Eye (tissue), 1 donor: Measurements from ENCODE around the gene IQCK.
"Not testable (repeated sequence)": the region's sequence is repeated elsewhere in the genome, so short reads cannot be mapped to it uniquely, and the experiment has no call there.

Source experiments
- DNase-seq: peaks from one replicate; pipeline ENCODE4 v3.0.0-alpha.2; 2015

IQCK gene, protein sequence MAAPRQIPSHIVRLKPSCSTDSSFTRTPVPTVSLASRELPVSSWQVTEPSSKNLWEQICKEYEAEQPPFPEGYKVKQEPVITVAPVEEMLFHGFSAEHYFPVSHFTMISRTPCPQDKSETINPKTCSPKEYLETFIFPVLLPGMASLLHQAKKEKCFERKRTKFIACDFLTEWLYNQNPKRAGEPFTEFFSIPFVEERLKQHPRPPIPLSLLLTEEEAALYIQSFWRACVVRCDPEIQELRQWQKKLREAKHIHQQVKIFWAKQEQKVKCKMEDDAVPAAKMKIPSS

DNA sequence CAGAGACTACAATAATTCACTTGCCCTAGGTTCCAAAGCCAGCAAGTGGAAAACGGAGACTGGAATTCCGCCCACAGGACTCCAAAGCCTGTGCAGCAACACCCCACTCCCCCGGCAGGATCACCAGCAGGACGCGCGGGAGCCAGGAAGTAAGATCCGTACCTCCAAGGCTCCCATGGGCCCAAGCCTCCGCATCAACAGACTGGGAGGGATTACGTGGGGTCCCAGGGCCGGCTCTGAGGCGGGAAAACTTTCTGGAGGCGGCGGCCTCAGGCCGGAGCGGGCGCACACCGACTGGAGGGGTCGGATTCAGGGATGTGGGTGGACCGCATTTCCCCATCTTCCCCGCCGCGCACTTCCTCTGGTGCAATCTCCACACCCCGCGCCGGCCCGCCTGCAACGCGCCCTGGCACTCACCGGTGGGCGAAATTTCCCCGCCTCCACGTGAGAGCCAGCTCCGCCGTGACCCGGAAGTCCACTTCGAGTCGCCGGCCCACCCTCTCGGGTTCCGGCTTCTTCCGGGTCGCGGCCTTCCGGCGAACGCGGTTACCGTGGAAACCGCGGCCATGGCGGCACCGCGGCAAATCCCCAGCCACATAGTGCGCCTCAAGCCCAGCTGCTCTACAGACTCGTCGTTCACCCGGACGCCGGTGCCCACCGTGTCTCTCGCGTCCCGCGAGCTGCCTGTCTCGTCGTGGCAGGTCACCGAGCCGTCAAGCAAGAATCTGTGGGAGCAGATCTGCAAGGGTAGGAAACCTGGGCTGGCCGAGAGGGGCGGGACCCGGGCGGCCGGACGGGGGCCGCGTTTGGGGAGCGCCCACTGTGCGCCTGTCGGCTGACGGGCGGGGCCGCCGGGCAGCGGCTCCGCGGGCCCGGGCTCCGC lies at the start of gene IQCK, which contains the start of gene KNOP1:
TSS of gene IQCK (plus strand) at position 531 of the 883 bp plus-strand sequence. CDS start at position 567, 36 bp downstream.
TSS of gene KNOP1 (minus strand) at position 487 of the 883 bp plus-strand sequence. CDS start 3,192 bp downstream, outside the sequence.
- peak; percentile 96 for DNase-seq

DNA sequence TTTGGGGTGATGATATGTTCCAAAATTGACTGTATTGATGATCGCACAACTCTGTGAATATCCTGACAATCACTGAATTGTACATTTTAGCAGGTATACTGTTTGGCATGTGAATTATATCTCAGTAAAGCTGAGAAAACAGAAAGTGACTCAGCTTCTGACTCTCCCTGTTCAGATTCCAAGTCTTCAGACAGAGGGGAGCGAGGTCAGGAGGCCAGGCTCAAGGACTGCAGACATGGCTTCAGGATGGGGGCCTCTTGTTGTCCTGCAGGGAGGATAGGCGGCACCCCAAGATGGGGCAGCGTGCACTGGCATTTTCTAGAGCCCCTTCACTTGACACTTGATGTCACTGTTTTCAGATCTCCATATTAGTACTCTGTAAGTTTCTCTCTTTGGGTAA lies 45.7 kb upstream of the IQCK start:
- no peak for DNase-seq

DNA sequence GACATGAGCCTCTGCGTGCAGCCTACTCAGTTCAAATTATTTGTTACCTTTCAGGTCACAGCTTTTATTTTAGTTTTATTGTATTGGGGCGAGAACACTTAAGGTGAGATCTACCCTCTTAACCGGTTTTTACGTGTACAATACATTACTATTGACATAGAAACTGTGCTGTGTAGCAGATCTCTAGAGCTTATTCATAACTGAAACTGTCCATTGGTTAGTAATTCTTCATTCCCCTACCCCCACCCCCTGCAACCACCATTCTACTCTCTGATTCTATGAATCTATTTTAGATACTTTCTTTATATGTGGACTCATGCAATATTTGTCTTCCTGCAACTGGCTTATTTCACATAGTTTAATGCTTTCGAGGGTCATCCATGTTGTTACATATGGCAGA lies 43.6 kb upstream of the IQCK start:
- no peak for DNase-seq

DNA sequence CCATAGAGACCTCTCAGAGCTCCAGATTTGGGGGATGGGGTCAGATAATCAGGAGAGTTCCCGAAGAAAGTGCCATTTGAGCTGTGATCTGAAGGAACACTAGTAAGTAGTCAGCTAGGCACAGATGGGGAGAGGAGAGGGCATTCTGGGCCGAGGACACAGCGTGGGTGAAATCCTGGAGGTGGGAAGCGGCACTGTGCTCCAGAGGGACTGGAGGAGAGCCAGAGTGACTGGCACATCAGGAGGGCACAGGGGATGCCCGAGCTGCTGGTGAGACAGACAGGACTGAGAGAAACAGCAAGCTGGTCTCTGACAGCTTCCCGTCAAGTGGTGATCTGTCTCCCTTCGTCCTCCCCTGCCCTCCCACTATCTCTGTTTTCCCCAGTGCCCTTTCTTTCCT lies 40.7 kb upstream of the IQCK start:
- DNase-seq, result no peak

DNA sequence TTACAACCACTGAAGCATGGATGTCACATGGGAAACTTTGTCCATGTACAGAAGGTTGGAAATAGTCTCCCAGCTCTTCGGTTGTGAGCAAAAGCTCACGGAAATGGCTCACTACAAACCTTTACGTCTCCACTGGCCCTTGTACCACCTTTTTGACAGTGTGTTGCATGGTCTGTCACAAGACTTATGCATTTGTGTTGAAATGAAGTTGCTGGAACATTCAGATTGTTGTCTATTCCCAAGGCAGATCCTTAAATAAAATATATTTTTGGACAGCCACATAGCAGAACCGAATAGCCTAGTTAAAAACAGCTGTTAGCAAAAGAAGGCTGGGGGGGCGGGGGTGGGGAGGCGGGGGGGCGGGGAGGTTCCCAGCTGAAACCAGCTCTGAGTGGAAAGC lies 39.3 kb upstream of the IQCK start:
- DNase-seq, result no peak

DNA sequence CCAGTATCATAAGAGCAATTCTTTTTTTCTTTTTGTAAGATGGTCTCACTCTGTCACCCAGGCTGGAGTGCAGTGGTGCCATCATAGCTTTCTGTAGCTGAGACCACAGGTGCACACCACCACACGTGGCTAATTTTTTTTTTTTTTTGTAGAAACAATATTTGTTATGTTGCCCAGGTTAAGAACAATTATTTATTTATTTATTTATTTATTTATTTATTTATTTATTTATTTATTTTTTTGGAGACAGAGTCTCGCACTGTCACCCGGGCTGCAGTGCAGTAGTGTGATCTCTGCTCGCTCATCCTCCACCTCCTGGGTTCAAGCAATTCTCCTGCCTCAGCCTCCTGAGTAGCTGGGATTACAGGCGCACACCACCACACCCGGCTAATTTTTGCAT lies 38.8 kb upstream of the IQCK start:
- DNase-seq, result not testable (repeated sequence)

DNA sequence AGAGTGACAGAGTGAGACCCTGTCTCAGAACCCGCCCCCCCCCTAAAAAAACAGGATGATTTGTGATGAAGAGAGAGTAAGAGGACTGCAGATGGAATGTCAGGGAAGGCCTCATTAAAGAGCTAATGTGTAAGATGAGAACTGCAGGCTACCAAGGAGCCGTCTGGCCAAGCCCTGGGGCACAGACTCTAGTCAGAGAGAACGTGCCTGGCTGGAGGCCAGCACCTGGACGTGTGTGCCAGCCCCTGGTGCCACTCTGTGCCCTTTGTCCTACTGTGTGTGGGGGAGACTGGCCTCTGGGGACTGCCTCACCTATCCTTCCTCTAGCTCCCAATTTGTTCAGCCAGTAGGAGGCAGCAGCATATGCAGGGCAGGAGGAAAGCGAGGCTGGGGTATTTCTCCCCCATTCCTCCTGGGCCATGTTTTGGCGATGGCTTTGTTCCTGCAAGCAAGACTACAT lies 37.2 kb upstream of the IQCK start:
- DNase-seq, result no peak

DNA sequence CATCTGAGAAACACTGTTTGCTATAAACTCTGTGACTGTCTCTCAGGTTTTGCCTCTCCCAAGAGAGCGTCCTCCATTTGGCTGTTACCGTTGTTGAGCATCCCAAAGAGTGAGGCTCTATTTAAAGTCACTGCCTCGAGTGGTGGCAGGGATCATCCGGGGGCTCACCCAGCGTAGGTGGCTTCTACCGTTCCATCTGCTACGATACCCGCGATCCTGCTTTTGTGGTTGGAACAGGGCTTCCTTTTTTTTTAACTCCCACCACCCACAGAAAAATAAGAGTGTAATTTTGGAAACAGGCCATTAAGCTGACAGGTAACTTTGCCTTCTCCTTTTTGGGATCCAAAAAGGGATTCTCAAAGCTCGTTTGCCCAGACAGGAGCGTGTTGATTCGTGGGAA lies 36.4 kb upstream of the IQCK start:
- DNase-seq, result no peak

DNA sequence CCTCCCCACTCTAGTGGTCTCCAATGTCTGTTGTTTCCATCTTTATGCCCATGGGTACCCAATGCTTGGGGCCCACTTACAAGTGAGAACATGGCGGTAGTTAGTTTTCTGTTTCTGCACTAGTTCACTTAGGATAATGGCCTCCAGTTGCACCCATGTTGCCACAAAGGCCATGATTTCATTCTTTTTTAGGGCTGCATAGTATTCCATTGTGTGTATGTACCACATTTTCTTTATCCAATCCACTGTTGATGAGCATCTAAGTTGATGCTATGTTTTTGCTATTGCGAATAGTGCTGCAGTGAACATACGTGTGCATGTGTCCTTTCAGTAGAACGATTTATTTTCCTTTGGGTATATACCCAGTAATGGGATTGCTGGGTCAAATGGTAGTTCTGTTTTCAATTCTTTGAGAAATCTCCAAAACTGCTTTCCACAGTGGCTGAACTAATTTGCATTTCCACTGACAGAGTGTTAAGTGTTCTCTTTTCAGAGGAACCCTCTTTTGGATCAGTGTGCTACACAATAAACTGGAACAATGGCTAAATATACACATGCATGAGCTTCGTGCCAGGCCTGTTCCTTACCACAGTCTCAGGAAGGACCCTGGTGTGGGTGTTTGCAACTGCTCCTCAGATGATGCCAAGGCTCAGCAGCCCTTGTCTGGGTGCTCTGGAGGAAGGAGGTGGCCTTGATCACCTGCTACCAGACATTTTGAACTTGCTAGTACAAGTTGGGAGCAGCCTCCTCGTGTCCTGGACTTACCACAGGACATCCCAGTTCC lies 34.4 kb upstream of the IQCK start:
- DNase-seq, result no peak

DNA sequence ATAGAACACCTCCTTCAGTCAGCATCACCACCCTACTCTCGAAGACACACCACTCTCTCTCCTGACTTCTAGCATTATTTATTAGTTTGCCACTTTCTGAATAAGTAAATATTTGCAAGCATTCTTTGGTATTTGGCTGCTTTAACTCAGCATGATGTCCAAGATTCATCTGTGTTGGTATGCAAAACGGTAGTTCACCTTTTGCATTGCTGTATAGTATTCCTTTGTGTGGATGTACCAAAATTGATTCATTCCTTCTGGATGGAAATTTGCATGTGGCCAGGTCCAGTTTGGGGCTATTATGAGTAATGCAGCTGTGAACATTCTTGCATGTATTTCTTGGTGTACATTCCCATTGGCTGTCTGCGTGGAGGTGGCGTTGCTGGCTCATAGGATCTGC lies 32.9 kb upstream of the IQCK start:
- no peak for DNase-seq

DNA sequence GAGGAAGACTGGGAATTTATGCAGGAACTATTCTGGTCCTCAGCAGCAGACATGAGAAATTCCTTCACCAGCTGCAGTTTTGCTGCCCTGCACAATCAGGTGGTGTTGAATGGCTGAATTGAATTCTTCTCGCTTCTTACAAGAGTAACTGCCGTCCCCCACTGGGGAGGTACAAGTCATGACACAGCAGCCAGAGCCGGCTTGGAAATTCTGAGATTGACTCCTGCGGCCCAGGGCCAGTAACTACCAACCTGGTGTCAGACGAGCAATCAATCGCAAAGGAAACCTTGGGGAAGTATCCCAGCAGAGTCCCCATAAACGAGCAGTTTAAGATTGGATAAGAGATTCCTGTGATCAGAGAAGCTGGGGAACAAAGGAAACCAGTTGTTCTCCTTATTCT lies 30.8 kb upstream of the IQCK start:
- no peak for DNase-seq

DNA sequence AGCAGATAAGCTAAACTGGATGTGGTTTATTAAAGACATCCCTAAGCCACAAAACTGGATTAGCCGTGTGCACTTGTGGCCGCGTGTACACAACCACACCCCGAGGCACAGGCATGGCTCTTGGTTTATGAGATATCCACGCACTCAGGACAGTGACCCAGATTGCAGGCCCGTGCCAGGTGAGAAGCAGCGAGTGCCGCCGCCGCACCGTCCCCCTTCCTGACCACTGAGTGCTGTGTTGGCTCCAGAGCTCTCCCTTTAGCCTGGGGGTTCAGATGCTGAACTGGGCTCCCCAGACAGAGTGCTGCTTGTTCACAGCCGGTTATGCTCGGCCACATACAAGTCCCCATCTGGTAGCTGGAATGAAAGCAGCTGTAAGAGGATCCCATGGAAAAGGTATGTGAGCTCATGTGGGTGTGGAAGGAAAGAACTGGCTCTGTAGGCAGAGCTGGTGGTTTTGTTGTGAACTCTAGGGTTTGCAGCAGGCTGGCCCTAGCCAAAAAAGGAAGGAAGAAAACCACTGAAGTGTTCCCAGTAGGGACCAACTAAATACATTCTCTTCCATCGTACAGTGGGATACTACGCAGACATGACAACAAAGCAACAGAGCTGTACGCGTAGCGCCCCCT lies 29.6 kb upstream of the IQCK start:
- no peak for DNase-seq

DNA sequence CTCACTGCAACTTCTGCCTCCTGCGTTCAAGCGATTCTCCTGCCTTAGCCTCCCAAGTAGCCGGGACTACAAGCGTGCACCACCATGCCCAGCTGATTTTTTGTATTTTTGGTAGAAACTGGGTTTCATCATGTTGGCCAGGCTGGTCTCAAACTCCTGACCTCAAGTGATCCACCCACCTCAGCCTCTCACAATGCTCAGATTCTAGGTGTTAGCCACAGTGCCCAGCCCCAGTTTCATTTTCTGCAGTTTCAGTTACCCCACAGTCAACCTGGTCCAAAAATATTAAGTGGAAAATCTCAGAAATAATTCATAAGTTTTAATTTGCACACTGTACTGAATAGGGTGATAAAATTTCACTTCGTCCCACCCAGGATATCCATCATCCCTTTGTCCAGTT lies 28.7 kb upstream of the IQCK start:
- DNase-seq, result no peak

DNA sequence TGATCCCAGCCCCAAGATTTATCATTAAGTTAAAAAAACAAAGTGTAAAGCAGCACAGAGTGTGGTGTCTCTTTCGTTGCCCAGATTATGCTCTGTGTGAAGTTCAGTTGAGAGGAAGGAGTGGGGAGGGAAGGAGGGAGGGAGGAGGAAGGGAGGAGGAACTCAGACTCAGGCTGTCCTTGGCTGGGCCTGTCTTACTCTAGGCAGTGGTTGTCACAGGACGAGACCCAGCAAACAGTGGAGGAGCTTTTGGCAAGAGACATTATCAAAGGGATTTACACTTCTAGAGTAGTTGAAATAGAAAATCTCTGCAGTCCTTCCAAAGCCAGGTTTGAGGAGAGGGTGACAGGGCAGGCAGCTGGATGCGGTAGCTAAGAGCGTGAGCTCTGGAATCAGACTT lies 27.9 kb upstream of the IQCK start:
- no peak for DNase-seq

DNA sequence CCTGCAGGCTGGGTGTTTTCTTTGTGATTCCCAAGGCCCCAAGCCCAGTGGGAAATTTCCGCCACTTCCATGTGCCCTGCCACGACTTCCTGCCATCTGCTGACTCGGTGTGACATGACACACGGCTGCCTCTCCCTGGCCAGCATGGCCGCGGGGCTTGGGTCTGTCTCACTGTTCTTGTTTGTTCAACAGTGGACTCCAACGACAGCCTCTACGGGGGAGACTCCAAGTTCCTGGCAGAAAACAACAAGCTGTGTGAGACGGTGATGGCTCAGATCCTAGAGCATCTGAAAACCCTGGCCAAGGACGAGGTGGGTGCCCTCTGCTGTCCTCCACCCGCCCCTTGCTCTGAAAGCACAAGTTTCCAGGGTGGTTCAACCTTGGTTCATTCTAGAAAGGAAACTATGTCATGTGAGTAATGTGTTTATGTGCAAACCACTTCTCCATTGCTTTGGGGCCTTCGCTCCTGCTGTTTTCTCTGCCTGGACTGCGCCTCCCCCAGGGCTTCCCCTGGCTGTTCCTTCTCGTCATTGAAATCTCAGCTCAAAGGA lies 26.8 kb upstream of the IQCK start:
- no peak for DNase-seq

DNA sequence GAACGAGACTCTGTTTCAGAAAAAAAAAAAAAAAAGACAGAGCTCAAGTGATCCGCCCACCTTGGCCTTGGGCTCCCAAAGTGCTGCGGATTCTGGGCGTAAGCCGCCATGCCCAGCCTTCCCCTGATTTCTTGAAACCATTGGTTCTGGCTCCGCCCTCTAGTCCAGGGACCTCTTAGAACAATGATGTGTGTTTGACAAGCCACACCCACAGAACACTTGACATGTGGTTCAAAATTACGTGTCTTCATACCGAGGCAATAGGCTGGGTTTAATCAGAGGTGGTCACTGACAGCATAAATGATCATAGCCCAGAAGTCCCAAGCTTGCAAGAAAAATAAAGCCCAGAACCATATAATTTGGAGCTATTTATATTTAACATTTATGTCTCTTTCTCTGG lies 23.1 kb upstream of the IQCK start:
- DNase-seq, result no peak

DNA sequence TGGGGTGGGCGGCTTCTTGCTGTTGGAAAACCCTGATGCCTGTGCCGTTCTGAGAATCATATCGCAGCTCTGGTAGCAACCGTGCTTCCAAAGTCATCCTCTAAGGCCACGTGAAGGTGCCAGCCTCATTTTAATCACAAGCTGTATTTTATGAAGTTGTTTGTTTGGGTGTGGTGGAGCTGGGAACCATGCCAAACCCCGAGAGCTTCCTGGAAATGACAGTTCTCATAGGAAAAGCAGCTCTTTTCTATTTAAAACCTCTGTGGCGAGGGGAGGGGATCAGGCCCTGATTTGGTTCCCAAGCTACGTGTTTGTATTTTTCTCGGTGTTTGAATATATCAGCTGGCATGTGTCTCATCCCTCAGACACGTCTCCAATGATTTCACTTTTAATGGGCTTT lies 21.7 kb upstream of the IQCK start:
- peak; percentile 62 for DNase-seq

DNA sequence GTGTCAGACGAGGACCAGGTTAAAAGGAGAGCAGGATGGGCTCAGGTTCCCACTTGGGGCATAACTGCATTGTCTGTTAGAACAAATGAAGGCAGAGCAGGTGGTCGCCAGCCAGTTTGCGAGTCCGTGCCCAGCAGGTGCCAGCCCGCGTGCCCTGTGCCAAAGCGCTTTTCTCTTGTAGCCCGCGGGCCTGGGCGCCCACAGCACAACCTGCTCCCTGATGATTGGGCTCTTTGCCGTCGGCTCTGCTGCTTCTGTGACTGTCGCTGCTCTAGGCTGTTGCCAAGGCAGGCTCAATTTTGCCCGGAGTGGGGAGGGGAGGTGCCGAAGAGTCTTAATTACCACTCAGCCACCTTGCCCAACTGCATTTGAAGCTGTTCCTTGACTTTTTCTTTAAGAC lies 21.1 kb upstream of the IQCK start:
- DNase-seq, result no peak

DNA sequence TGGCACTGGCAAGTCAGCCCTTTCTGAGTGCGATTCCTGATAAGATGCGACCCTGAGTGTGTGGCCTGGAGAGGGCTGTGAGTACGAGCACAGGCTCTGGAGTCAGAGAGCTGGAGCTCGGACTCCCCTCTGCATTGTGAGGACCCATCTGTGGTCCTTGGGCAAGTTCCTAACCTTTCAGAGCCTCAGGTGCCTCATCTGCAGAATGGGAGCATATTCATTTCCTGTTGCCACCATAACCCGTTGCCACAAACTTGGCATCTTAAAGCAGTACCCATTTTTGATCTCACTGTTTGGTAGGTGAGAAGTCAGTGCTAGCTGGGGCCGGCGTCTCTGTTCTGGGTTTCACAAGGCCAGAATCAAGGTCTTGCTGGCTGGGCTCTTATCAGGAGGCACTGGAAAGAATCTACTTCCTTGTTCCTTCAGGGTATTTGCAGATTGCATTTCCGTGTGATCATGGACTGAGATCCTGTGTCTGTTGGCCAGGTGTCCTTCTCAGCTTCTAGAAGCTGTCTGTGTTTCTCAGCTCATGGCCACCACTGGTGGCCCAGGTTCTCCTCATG lies 20.2 kb upstream of the IQCK start:
- DNase-seq, result no peak

DNA sequence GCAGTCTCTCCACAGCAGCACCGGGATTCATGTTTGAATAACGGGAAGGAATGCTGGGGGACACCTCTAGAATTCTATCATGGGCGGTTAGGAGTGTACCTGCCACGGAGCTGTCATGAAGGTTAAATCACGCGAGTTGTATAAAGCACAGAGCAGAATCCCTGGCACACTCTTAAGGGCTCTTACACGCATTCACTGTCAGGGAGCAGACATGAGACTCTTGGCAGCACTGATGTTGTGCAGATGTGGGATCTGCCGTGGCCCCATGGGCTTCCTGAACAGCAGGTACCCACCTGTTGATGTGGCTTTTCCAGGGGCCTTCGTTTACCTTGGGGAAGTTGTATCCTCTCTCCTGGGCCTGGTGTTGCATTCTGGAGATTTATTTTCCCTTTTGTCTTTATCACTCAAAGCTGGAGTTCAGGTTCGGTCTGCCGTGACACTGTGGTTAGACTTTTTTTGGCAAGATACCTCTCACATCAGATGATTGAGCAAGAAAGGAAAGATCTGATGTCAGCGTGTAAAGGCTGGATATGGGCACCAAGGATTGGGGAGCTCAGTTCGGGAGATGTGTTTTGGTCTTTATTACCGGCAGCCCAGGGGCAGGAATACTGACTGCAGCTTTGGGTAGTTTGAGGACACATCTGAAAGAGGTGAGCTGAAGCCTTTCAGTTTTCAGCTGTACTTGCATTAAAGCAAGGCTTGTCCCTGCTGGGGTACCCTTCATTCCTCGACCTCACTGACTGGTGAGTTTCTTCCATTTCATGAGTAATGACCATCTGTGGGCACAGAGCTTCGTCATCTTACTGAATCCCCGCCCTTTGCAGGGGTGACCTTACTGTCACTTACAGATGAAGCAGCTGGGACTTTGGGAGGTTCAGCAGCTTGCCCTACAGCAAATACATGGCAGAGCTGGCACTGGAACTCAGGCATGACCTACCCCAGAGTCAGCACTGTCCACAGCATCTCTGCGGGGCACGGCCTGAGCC lies 19.3 kb upstream of the IQCK start:
- DNase-seq, result no peak

DNA sequence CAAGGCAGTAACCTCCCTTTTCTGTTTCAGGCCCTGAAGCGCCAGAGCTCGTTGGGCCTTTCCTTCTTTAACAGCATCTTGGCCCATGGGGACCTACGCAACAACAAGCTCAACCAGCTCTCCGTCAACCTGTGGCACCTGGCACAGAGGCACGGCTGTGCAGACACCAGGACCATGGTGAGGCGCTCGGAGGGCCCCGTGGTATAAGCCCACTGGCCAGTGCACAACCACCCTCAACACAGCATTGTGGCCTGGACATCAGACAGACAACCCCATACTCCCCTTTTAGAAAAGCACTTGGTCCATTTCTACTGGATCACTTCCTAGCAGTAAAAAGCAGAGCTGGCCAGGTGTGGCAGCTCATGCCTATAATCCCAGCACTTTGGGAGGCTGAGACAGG lies 18.6 kb upstream of the IQCK start:
- DNase-seq, result no peak
